CD4-positive, alpha-beta memory T cell (primary cell): ENCODE results near the gene CAPZB. TPM values are rescaled to one million over a fixed set of nuclear protein-coding genes. Genes with fewer than 3 reads are reported as not detected.

Experiments used
- CTCF ChIA-PET: fragments of 350-600 bp; sonication (Branson Sonifier 250); formaldehyde crosslinking; loops from one replicate; lab custom pipeline; 2021; ENCODE audit warnings: inconsistent platforms; ENCODE audit not compliant: partially characterized antibody; lab: Charles Lee
- POLR2A ChIA-PET: fragments of 350-600 bp; sonication (Branson Sonifier 250); formaldehyde crosslinking; loops from one replicate; lab custom pipeline; 2021; ENCODE audit not compliant: partially characterized antibody; lab: Charles Lee
- DNase-seq, 5 donors: peaks; one replicate each; pipeline versions ENCODE4 v3.0.0 to v3.0.0-alpha.2; 2020 to 2022; ENCODE audit warnings: mixed read lengths in 1 of 5
- H3K27ac ChIP-seq: one replicate; pipeline ENCODE4 v1.7.0; 2013; ENCODE audit warnings: low read depth, low read length
- H3K27me3 ChIP-seq: 2 replicates; pipeline ENCODE4 v1.7.0; 2013; ENCODE audit warnings: mild to moderate bottlenecking, low read length, moderate library complexity; ENCODE audit not compliant: insufficient read depth
- H3K36me3 ChIP-seq: 2 replicates; pipeline ENCODE4 v1.7.0; 2013; ENCODE audit warnings: mild to moderate bottlenecking, low read length, moderate library complexity; ENCODE audit not compliant: insufficient read depth
- H3K4me1 ChIP-seq: 2 replicates; pipeline ENCODE4 v1.7.0; 2013; ENCODE audit warnings: mild to moderate bottlenecking, low read length, moderate library complexity; ENCODE audit not compliant: insufficient read depth
- H3K4me3 ChIP-seq, 2 donors: one replicate each; pipeline ENCODE4 v1.7.0; 2013; ENCODE audit warnings: low read length in 2 of 2, mild to moderate bottlenecking in 1 of 2
- H3K9me3 ChIP-seq, 2 donors: one replicate each; pipeline ENCODE4 v1.7.0; 2013; ENCODE audit warnings: low read length in 2 of 2, control low read depth in 1 of 2; ENCODE audit not compliant: control insufficient read depth in 1 of 2
- H3K27ac Mint-ChIP-seq, 7 donors: one replicate each; pipeline ENCODE4 v1.8.0; 2020 to 2021; ENCODE audit warnings: mixed read lengths in 7 of 7, mild to moderate bottlenecking in 6 of 7, inconsistent platforms in 3 of 7, moderate library complexity in 3 of 7
- H3K27me3 Mint-ChIP-seq, 2 donors: one replicate each; pipeline ENCODE4 v1.8.0; 2020 to 2021; ENCODE audit warnings: mixed read lengths in 2 of 2
- H3K36me3 Mint-ChIP-seq, 2 donors: one replicate each; pipeline ENCODE4 v1.8.0; 2020 to 2021; ENCODE audit warnings: mixed read lengths in 2 of 2, inconsistent platforms in 1 of 2, mild to moderate bottlenecking in 1 of 2
- H3K4me1 Mint-ChIP-seq, 4 donors: one replicate each; pipeline ENCODE4 v1.8.0; 2020 to 2021; ENCODE audit warnings: mixed read lengths in 4 of 4, mild to moderate bottlenecking in 1 of 4
- H3K4me3 Mint-ChIP-seq, 8 donors: one replicate each; pipeline ENCODE4 v1.8.0; 2020 to 2021; ENCODE audit warnings: mixed read lengths in 8 of 8, mild to moderate bottlenecking in 7 of 8, moderate library complexity in 6 of 8, inconsistent platforms in 3 of 8
- H3K9me3 Mint-ChIP-seq, 8 donors: one replicate each; pipeline ENCODE4 v1.8.0; 2020 to 2021; ENCODE audit warnings: mixed read lengths in 8 of 8, mild to moderate bottlenecking in 5 of 8, inconsistent platforms in 3 of 8, moderate library complexity in 1 of 8
- intact Hi-C: fragments of 100-400 bp; cut with micrococcal nuclease; formaldehyde crosslinking; loops from one replicate; pipeline ENCODE4 v1.15.1; 2023
- polyA plus RNA-seq, 2 donors: library from polyadenylated mRNA; unstranded; fragments of 300-500 nt; fragmentation: Illumina TruSeq; gene quantifications; one replicate each; pipeline ENCODE4 v1.2.3, GENCODE V29; 2021
- total RNA-seq, 2 experiments: library from RNA; stranded (reverse); gene quantifications; one replicate each; pipeline ENCODE4 v1.2.3, GENCODE V29; 2021

Gene CAPZB
- total and polyA plus RNA-seq, 4 experiments from 2014 or later, result 244 to 602 (median 346) TPM

DNA sequence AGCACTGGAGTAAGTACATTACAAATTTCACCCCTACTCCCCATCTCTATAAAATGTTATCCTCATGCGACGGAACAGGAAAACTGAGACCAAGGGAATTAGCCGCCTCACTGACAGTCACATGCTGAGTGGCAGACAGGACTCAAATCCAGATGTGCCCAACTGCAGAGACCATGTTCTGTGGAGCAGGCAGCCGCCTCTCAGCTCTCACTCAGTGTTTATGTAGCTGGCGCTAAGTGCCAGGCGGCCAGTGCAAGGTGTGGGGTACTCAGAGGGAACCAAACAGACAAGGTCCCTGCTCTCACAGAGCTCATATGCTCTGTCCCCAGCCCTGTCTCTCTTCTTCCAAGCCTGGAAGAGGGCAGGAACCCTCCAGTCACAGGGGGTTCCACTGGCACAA lies 5.1 kb downstream of the CAPZB start:
- Histone ChIP-seq H3K4me1 (peaks cover 89% of the 10 kb centered on the region), H3K27ac (peak overlapping the region; percentile 80), H3K36me3 (peaks cover 12% of the 10 kb centered on the region), H3K27me3 (no peaks in the 10 kb centered on the region), H3K9me3 (no peaks in the 10 kb centered on the region), H3K4me3 (no peak overlapping the region)
- POLR2A ChIA-PET, result interaction anchor here (23.9 kb wide), 1 partner anchor 14 kb away, joined by 734 read pairs; no protein-coding TSS in a partner anchor
- DNase-seq, result no peak
- Mint-ChIP-seq H3K4me3 (peak overlapping the region in 6 of 8 donors; percentile 24 to 95 (median 54)), H3K4me1 (peaks cover 70 to 93% (median 80%) of the 10 kb centered on the region in 4 donors), H3K27ac (peak overlapping the region in 6 of 7 donors; percentile 75 to 99 (median 94)), H3K9me3 (no peaks in the 10 kb centered on the region), H3K36me3 (peaks cover 15 to 66% of the 10 kb centered on the region in 2 donors), H3K27me3 (no peaks in the 10 kb centered on the region)
- intact Hi-C loops, result no loop called here
- CTCF ChIA-PET, result interaction anchor here (0.6 to 4.1 kb wide), 5 partner anchors 10 to 105 kb away, joined by 3 to 10 read pairs (median 8); no protein-coding TSS in a partner anchor

DNA sequence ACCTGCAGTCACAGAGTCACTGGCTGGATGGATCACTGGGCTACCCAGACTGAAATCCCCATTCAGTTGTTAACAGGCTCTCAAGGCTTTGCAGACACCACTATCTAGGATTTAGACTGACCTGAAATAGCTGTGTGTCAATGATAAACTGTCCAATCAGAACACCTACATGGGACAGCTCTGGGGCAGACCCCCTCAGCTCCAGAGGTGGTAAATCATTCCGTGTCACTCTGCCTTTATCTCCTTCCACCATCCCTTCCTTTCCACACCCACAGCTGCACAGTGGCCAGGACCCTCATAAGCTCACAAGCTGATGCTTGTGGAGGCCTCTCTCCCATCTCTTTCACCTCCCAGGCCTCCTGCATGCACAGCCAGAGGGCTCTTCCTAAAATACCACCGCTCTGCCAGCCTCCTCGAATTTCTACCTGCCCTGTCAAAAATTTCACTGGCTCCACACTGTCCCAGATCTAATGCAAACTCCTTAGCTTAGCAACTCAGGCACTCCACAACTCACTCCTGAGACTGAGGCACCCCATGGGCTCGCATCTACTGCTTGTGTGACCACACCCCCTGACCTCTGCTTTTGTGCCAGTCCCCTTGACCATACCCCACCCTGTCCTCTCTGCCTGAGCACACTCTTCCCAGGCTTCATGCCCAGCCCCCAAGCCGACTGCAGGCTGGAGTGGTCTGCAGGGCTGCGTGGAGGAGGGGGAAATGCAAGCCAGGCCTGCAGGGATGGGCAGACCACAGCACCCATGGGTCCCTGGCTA lies 5.8 kb downstream of the CAPZB start:
- H3K4me3 ChIP-seq, result no peak overlapping the region
- POLR2A ChIA-PET, result interaction anchor here (23.9 kb wide), 1 partner anchor 14 kb away, joined by 734 read pairs; no protein-coding TSS in a partner anchor
- H3K36me3 ChIP-seq, result peaks cover 14% of the 10 kb centered on the region

DNA sequence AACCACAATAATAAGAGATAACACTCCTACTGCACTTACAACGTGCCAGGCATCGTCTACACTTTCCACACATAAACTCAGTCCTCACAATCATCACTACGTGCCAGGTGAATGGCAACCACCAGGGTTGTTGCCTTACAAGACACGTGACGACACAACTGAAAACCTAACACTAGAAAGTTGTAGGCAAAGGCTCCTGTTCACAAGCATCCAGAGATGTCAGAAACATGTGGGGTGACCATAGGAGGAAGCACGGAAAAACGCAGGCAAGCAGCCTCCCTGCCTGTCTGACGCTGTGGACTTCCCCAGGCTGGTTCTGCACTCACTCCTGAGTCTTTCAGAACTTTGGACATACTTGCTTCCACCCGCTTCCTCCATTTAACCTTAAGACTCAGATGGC lies 7.0 kb downstream of the CAPZB start:
- H3K4me3 Mint-ChIP-seq, result peak overlapping the region; percentile 80 to 95 (median 88)
- Histone ChIP-seq H3K27me3 (no peaks in the 10 kb centered on the region), H3K36me3 (peaks cover 14% of the 10 kb centered on the region), H3K27ac (peak overlapping the region; percentile 80), H3K4me3 (peak overlapping the region; percentile 16 to 26), H3K9me3 (no peaks in the 10 kb centered on the region), H3K4me1 (peaks cover 100% of the 10 kb centered on the region)
- H3K27me3 Mint-ChIP-seq, result no peaks in the 10 kb centered on the region
- CTCF ChIA-PET, result interaction anchor here (0.5 to 4.1 kb wide), 8 partner anchors 9 to 104 kb away, joined by 4 to 11 read pairs (median 5); no protein-coding TSS in a partner anchor
- no peaks in the 10 kb centered on the region for H3K9me3 Mint-ChIP-seq
- peaks cover 19 to 65% of the 10 kb centered on the region in 2 donors for H3K36me3 Mint-ChIP-seq
- POLR2A ChIA-PET, result interaction anchor here (0.6 to 25.1 kb wide), 7 partner anchors 0 to 119 kb away, joined by 3 to 734 read pairs (median 4); partner anchors contain the start of gene CAPZB
- no peak for DNase-seq
- intact Hi-C loops, result no loop called here
- H3K4me1 Mint-ChIP-seq, result peaks cover 79 to 99% (median 89%) of the 10 kb centered on the region in 4 donors
- peak overlapping the region; percentile 92 to 99 (median 95) for H3K27ac Mint-ChIP-seq

More for the DNA sequence above, 5.8 kb downstream of the CAPZB start:
- CTCF ChIA-PET, result interaction anchor here (0.9 to 4.1 kb wide), 5 partner anchors 9 to 181 kb away, joined by 3 to 10 read pairs (median 8); no protein-coding TSS in a partner anchor
- no peak for DNase-seq
- H3K27me3 Mint-ChIP-seq, result no peaks in the 10 kb centered on the region
- intact Hi-C loops, result no loop called here
- no peaks in the 10 kb centered on the region for H3K27me3 ChIP-seq
- H3K9me3 Mint-ChIP-seq, result no peaks in the 10 kb centered on the region
- H3K9me3 ChIP-seq, result no peaks in the 10 kb centered on the region
- peaks cover 77 to 99% (median 87%) of the 10 kb centered on the region in 4 donors for H3K4me1 Mint-ChIP-seq
- peak overlapping the region; percentile 80 for H3K27ac ChIP-seq
- H3K36me3 Mint-ChIP-seq, result peaks cover 22 to 68% of the 10 kb centered on the region in 2 donors
- H3K4me3 Mint-ChIP-seq, result peak overlapping the region in 7 of 8 donors; percentile 9 to 95 (median 67)
- H3K4me1 ChIP-seq, result peaks cover 96% of the 10 kb centered on the region
- H3K27ac Mint-ChIP-seq, result peak overlapping the region; percentile 9 to 99 (median 94)

DNA sequence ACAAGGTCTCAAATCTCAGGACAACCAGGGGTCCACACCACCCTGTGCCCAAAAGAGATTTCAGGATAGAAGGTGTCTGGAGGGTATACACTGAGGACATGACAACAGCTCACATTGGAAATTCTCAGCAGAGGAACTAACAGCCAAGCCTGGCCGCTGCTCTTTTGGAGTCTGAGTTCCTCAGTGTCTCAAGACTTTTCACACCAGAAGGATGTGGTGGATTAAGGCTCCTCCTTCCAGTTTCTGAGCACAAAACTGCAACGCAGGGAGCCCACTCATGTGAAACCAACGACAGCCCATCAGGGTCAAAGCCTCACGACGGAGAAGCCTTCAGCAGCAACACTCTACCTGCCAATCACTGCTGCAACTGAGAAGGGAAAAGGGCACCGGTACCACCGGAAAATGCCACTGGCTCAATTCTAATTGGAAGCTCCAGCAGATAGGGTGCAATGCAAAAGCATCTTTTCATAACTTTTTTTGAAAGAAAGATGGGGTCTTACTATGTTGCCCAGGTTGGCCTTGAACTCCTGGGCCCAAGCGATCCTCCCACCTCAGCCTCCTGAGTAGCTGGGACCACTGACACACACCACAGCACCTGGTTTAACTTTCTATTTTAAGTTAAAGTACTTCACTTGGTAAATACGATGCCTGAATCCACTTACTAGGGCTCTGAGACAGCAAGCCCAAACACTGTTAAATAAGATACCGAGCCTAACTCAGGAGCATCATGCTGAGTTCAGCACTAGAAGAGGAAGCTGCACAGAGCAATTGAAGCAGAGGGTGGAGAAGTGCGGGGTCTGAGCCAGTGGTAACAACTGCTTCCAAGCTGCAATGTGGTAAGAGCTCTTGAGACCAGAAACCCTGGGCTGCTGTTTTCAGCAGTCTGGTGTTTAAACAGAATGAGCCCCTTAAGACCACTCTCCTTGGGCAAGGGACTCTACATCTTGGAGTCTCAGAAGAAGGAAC lies 7.8 kb downstream of the CAPZB start:
- peak overlapping the region; percentile 80 for H3K27ac ChIP-seq
- H3K4me1 Mint-ChIP-seq, result peaks cover 71 to 98% (median 87%) of the 10 kb centered on the region in 4 donors
- peak overlapping the region; percentile 16 to 26 for H3K4me3 ChIP-seq
- peak overlapping the region; percentile 92 to 99 (median 95) for H3K27ac Mint-ChIP-seq
- peaks cover 15 to 64% of the 10 kb centered on the region in 2 donors for H3K36me3 Mint-ChIP-seq
- no peaks in the 10 kb centered on the region for H3K9me3 Mint-ChIP-seq
- peak in 4 of 5 donors; percentile 26 to 59 (median 41) for DNase-seq
- no peaks in the 10 kb centered on the region for H3K27me3 Mint-ChIP-seq
- H3K4me1 ChIP-seq, result peaks cover 99% of the 10 kb centered on the region
- CTCF ChIA-PET, result interaction anchor here (0.5 to 4.1 kb wide), 11 partner anchors 10 to 104 kb away, joined by 4 to 11 read pairs (median 5); no protein-coding TSS in a partner anchor
- no peaks in the 10 kb centered on the region for H3K9me3 ChIP-seq
- intact Hi-C loops, result loop anchor here (1.0 to 2.0 kb wide), 2 partner anchors 8 to 15 kb away; partner anchors contain the start of gene CAPZB
- POLR2A ChIA-PET, result interaction anchor here (0.6 to 25.1 kb wide), 13 partner anchors 1 to 128 kb away, joined by 3 to 734 read pairs (median 4); partner anchors contain the start of gene CAPZB
- H3K4me3 Mint-ChIP-seq, result peak overlapping the region; percentile 80 to 95 (median 88)
- peaks cover 19% of the 10 kb centered on the region for H3K36me3 ChIP-seq
- no peaks in the 10 kb centered on the region for H3K27me3 ChIP-seq

DNA sequence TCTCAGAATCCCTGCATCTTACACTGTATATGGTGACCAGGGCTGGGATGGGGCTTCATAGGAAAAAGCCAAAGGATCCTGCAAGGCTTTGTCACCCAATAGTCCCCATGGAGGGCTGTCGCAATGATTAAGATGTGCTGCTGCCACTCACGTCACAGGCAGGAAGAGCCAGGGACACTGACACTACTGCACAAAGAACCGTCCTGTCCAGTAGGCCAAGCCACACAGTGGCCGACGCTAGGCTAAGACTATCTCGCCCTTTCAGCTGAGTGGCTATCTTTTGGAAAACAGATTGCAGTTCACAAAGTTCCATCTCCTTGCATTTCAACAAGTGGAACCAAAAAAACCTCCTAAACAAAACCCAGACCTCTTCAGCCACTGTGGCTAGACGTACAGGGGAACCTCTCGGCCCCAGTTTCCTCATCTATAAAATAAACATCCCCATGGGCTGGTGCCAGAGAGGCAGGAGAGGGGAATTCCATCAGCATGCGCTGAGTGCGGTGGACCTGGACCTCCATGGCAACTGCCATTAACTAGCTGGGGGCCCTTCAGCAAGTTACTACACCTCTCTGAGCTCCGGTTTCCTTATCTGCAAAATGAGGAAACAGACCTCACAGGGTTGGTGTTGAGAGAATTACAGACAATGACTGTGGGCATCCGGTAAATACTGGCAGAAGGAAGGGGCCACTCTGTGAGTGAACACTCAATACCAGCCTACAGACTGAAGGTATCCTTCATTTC lies 8.7 kb downstream of the CAPZB start:
- Mint-ChIP-seq H3K27ac (peak overlapping the region; percentile 92 to 99 (median 95)), H3K4me1 (peaks cover 69 to 98% (median 86%) of the 10 kb centered on the region in 4 donors), H3K27me3 (no peaks in the 10 kb centered on the region), H3K36me3 (peaks cover 22 to 62% of the 10 kb centered on the region in 2 donors), H3K4me3 (peak overlapping the region; percentile 80 to 95 (median 88)), H3K9me3 (no peaks in the 10 kb centered on the region)
- peak; percentile 40 to 87 (median 55) for DNase-seq
- Histone ChIP-seq H3K9me3 (no peaks in the 10 kb centered on the region), H3K27me3 (no peaks in the 10 kb centered on the region), H3K4me1 (peaks cover 98% of the 10 kb centered on the region), H3K36me3 (peaks cover 19% of the 10 kb centered on the region), H3K27ac (peak overlapping the region; percentile 80), H3K4me3 (peak overlapping the region; percentile 7 to 16)
- ChIA-PET CTCF (interaction anchor here (1.0 to 4.1 kb wide), 6 partner anchors 9 to 105 kb away, joined by 4 to 11 read pairs (median 8); no protein-coding TSS in a partner anchor), POLR2A (interaction anchor here (0.6 to 25.1 kb wide), 11 partner anchors 2 to 129 kb away, joined by 3 to 734 read pairs (median 4); partner anchors contain the start of gene CAPZB)
- intact Hi-C loops, result loop anchor here (1.0 to 2.0 kb wide), 2 partner anchors 9 to 14 kb away; partner anchors contain the start of gene CAPZB
